Measurements from ENCODE around the gene ADCK2.

GRCh38 chr7:140696680-140697446, 24.1 kb downstream of the ADCK2 start, which contains the start of gene NDUFB2:
- TF ChIP-seq HDGF (IDR thresholded peaks at IDR 0.05; ENCODE audit: borderline replicate concordance) (no peak; the same call in 1 of the 2 replicates), FOXM1 (IDR thresholded peaks at IDR 0.05; ENCODE audit: borderline replicate concordance) (no peak), FOXK2 (IDR thresholded peaks at IDR 0.05) (no peak), BHLHE40 (IDR thresholded peaks at IDR 0.05; ENCODE audit: borderline replicate concordance) (no peak), CTBP1 (IDR thresholded peaks at IDR 0.05; ENCODE audit: borderline replicate concordance) (no peak; the same call in 1 of the 2 replicates), SUZ12 (IDR thresholded peaks at IDR 0.05) (no peak), TARDBP (IDR thresholded peaks at IDR 0.05) (no peak)

Measured in HEK293T (cell line).